ENCODE measurements around the gene KBTBD8.

The KBTBD8 gene

GRCh38 chr3:66997560-66998112 lies 471 bp upstream of the KBTBD8 start:
- FAIRE-seq: no peak

GRCh38 chr3:66998904-66999235 lies 763 bp downstream of the KBTBD8 start:
- FAIRE-seq: no peak

GRCh38 chr3:67000009-67000408 lies 1.9 kb downstream of the KBTBD8 start:
- FAIRE-seq: no peak

GRCh38 chr3:67001086-67001861 lies 3.2 kb downstream of the KBTBD8 start:
- no peak for FAIRE-seq

- peak; percentile 14 for FAIRE-seq
These were observed 7.9 kb downstream of the KBTBD8 start for GRCh38 chr3:67005974-67006373.

- FAIRE-seq: no peak
These were observed 8.4 kb downstream of the KBTBD8 start for GRCh38 chr3:67006460-67006859.

- FAIRE-seq: no peak
These were observed 10.3 kb downstream of the KBTBD8 start for GRCh38 chr3:67008388-67008787.

GRCh38 chr3:67009716-67010115 lies 11.6 kb downstream of the KBTBD8 start:
- no peak for FAIRE-seq

- no peak for FAIRE-seq
These were observed 13.5 kb downstream of the KBTBD8 start for GRCh38 chr3:67011414-67012131.

- no peak for FAIRE-seq
These were observed 14.5 kb downstream of the KBTBD8 start for GRCh38 chr3:67012564-67012963.

- no peak for FAIRE-seq
These were observed 17.8 kb downstream of the KBTBD8 start for GRCh38 chr3:67015702-67016484.

- FAIRE-seq: no peak
These were observed 18.5 kb downstream of the KBTBD8 start for GRCh38 chr3:67016522-67017080.

- FAIRE-seq: no peak
These were observed 19.1 kb downstream of the KBTBD8 start for GRCh38 chr3:67017211-67017610.

GRCh38 chr3:67018105-67018788 lies 20.1 kb downstream of the KBTBD8 start:
- no peak for FAIRE-seq

GRCh38 chr3:67018789-67019526 lies 20.9 kb downstream of the KBTBD8 start:
- FAIRE-seq: no peak

- no peak for FAIRE-seq
These were observed 30.1 kb downstream of the KBTBD8 start for GRCh38 chr3:67028001-67028784.

- FAIRE-seq: no peak
These were observed 33.0 kb downstream of the KBTBD8 start for GRCh38 chr3:67030785-67031740.

- FAIRE-seq: no peak
These were observed 33.9 kb downstream of the KBTBD8 start for GRCh38 chr3:67031986-67032385.

- FAIRE-seq: no peak
These were observed 35.0 kb downstream of the KBTBD8 start for GRCh38 chr3:67033079-67033478.

GRCh38 chr3:67034371-67034770 lies 36.3 kb downstream of the KBTBD8 start:
- FAIRE-seq: no peak

All from colon (tissue), 2 donors.